ENCODE results near the gene LMCD1. TPM values are rescaled to one million over a fixed set of nuclear protein-coding genes. Genes with fewer than 3 reads are reported as not detected.

Gene LMCD1
- polyA plus RNA-seq, 3 donors from 2014 or later, result 0.24 TPM; not detected in 2

- Mint-ChIP-seq H3K4me1 (no peaks in the 10 kb centered on the region), H3K36me3 (no peaks in the 10 kb centered on the region), H3K27me3 (ENCODE audit: low read depth in 3 of 3) (peaks cover 0 to 9% (median 0%) of the 10 kb centered on the region in 3 donors), H3K9me3 (peaks cover 0 to 3% (median 0%) of the 10 kb centered on the region in 6 donors), H3K4me3 (peak overlapping the region in 1 of 5 donors; percentile 10), H3K27ac (no peak overlapping the region)
- no peak for DNase-seq
Observed at GRCh38 chr3:8520816-8521403, 19.3 kb downstream of the LMCD1 start.

- no peak overlapping the region for H3K4me3 Mint-ChIP-seq
- H3K27me3 Mint-ChIP-seq (ENCODE audit: low read depth in 3 of 3), result peaks cover 0 to 9% (median 0%) of the 10 kb centered on the region in 3 donors
- no peaks in the 10 kb centered on the region for H3K4me1 Mint-ChIP-seq
- H3K27ac Mint-ChIP-seq, result no peak overlapping the region
- no peaks in the 10 kb centered on the region for H3K36me3 Mint-ChIP-seq
- peaks cover 0 to 3% (median 0%) of the 10 kb centered on the region in 6 donors for H3K9me3 Mint-ChIP-seq
- DNase-seq, result no peak
Observed at GRCh38 chr3:8523041-8523440, 21.4 kb downstream of the LMCD1 start.

GRCh38 chr3:8524249-8524648 lies 22.6 kb downstream of the LMCD1 start:
- Mint-ChIP-seq H3K4me1 (no peaks in the 10 kb centered on the region), H3K4me3 (no peak overlapping the region), H3K9me3 (peaks cover 0 to 3% (median 0%) of the 10 kb centered on the region in 6 donors), H3K27me3 (ENCODE audit: low read depth in 3 of 3) (peaks cover 0 to 4% (median 0%) of the 10 kb centered on the region in 3 donors), H3K36me3 (no peaks in the 10 kb centered on the region), H3K27ac (no peak overlapping the region)
- DNase-seq, result no peak

GRCh38 chr3:8524656-8525399 lies 23.2 kb downstream of the LMCD1 start:
- peaks cover 0 to 3% (median 0%) of the 10 kb centered on the region in 3 donors for H3K27me3 Mint-ChIP-seq (ENCODE audit: low read depth in 3 of 3)
- no peak overlapping the region for H3K27ac Mint-ChIP-seq
- no peak overlapping the region for H3K4me3 Mint-ChIP-seq

GRCh38 chr3:8525893-8526292 lies 24.3 kb downstream of the LMCD1 start:
- H3K27me3 Mint-ChIP-seq (ENCODE audit: low read depth in 3 of 3), result peaks cover 0 to 1% (median 0%) of the 10 kb centered on the region in 3 donors
- no peaks in the 10 kb centered on the region for H3K36me3 Mint-ChIP-seq

More at GRCh38 chr3:8524656-8525399, 23.2 kb downstream of the LMCD1 start:
- H3K4me1 Mint-ChIP-seq, result no peaks in the 10 kb centered on the region
- no peaks in the 10 kb centered on the region for H3K36me3 Mint-ChIP-seq
- peaks cover 0 to 3% (median 0%) of the 10 kb centered on the region in 6 donors for H3K9me3 Mint-ChIP-seq
- no peak for DNase-seq

GRCh38 chr3:8529181-8529637 lies 27.6 kb downstream of the LMCD1 start:
- Mint-ChIP-seq H3K4me1 (no peaks in the 10 kb centered on the region), H3K4me3 (no peak overlapping the region), H3K27me3 (ENCODE audit: low read depth in 3 of 3) (peaks cover 0 to 3% (median 1%) of the 10 kb centered on the region in 3 donors), H3K27ac (no peak overlapping the region), H3K9me3 (no peaks in the 10 kb centered on the region), H3K36me3 (no peaks in the 10 kb centered on the region)
- DNase-seq, result no peak

More at GRCh38 chr3:8525893-8526292, 24.3 kb downstream of the LMCD1 start:
- peaks cover 0 to 3% (median 0%) of the 10 kb centered on the region in 6 donors for H3K9me3 Mint-ChIP-seq
- DNase-seq, result no peak
- no peak overlapping the region for H3K4me3 Mint-ChIP-seq
- no peaks in the 10 kb centered on the region for H3K4me1 Mint-ChIP-seq
- no peak overlapping the region for H3K27ac Mint-ChIP-seq

GRCh38 chr3:8529738-8530525 lies 28.3 kb downstream of the LMCD1 start:
- Mint-ChIP-seq H3K27me3 (ENCODE audit: low read depth in 3 of 3) (peaks cover 0 to 3% (median 1%) of the 10 kb centered on the region in 3 donors), H3K9me3 (no peaks in the 10 kb centered on the region), H3K4me3 (no peak overlapping the region), H3K36me3 (no peaks in the 10 kb centered on the region), H3K4me1 (no peaks in the 10 kb centered on the region), H3K27ac (no peak overlapping the region)
- DNase-seq, result no peak

- Mint-ChIP-seq H3K36me3 (no peaks in the 10 kb centered on the region), H3K9me3 (no peaks in the 10 kb centered on the region), H3K4me1 (no peaks in the 10 kb centered on the region), H3K27ac (no peak overlapping the region), H3K27me3 (ENCODE audit: low read depth in 3 of 3) (peaks cover 0 to 3% (median 1%) of the 10 kb centered on the region in 3 donors), H3K4me3 (no peak overlapping the region)
- DNase-seq, result no peak
Observed at GRCh38 chr3:8530581-8530980, 29.0 kb downstream of the LMCD1 start.

GRCh38 chr3:8532251-8532871 lies 30.7 kb downstream of the LMCD1 start:
- Mint-ChIP-seq H3K36me3 (no peaks in the 10 kb centered on the region), H3K27me3 (ENCODE audit: low read depth in 3 of 3) (peaks cover 0 to 3% (median 1%) of the 10 kb centered on the region in 3 donors), H3K27ac (no peak overlapping the region), H3K9me3 (no peaks in the 10 kb centered on the region), H3K4me1 (no peaks in the 10 kb centered on the region), H3K4me3 (no peak overlapping the region)
- DNase-seq, result no peak

- Mint-ChIP-seq H3K27me3 (ENCODE audit: low read depth in 3 of 3) (peaks cover 0 to 3% (median 0%) of the 10 kb centered on the region in 3 donors), H3K9me3 (no peaks in the 10 kb centered on the region), H3K36me3 (no peaks in the 10 kb centered on the region), H3K4me1 (no peaks in the 10 kb centered on the region), H3K27ac (no peak overlapping the region), H3K4me3 (no peak overlapping the region)
- no peak for DNase-seq
Observed at GRCh38 chr3:8536096-8537056, 34.8 kb downstream of the LMCD1 start.

GRCh38 chr3:8537440-8537839 lies 35.8 kb downstream of the LMCD1 start:
- DNase-seq, result no peak
- Mint-ChIP-seq H3K27ac (no peak overlapping the region), H3K4me1 (no peaks in the 10 kb centered on the region), H3K9me3 (no peaks in the 10 kb centered on the region), H3K4me3 (no peak overlapping the region), H3K36me3 (no peaks in the 10 kb centered on the region), H3K27me3 (ENCODE audit: low read depth in 3 of 3) (no peaks in the 10 kb centered on the region)

GRCh38 chr3:8538223-8538622 lies 36.6 kb downstream of the LMCD1 start:
- no peak overlapping the region for H3K27ac Mint-ChIP-seq
- H3K4me1 Mint-ChIP-seq, result no peaks in the 10 kb centered on the region
- no peaks in the 10 kb centered on the region for H3K36me3 Mint-ChIP-seq
- H3K27me3 Mint-ChIP-seq (ENCODE audit: low read depth in 3 of 3), result no peaks in the 10 kb centered on the region
- no peak overlapping the region for H3K4me3 Mint-ChIP-seq
- H3K9me3 Mint-ChIP-seq, result no peaks in the 10 kb centered on the region
- DNase-seq, result no peak

- DNase-seq, result no peak
- Mint-ChIP-seq H3K27ac (no peak overlapping the region), H3K4me1 (no peaks in the 10 kb centered on the region), H3K4me3 (no peak overlapping the region), H3K27me3 (ENCODE audit: low read depth in 3 of 3) (no peaks in the 10 kb centered on the region), H3K9me3 (no peaks in the 10 kb centered on the region), H3K36me3 (no peaks in the 10 kb centered on the region)
Observed at GRCh38 chr3:8538913-8539312, 37.3 kb downstream of the LMCD1 start.

Measured in immature natural killer cell (primary cell).